ENCODE measurements around the gene FGF11. TPM values are rescaled to one million over a fixed set of nuclear protein-coding genes. Genes with fewer than 3 reads are reported as not detected.

FGF11 gene
- total and polyA plus RNA-seq, 2 of the 13 experiments (the other 11 are each of a cell fraction or from before 2014, with no cell fraction given), result 0.20 to 7.6 TPM

- TF ChIP-seq, protein P1, sequence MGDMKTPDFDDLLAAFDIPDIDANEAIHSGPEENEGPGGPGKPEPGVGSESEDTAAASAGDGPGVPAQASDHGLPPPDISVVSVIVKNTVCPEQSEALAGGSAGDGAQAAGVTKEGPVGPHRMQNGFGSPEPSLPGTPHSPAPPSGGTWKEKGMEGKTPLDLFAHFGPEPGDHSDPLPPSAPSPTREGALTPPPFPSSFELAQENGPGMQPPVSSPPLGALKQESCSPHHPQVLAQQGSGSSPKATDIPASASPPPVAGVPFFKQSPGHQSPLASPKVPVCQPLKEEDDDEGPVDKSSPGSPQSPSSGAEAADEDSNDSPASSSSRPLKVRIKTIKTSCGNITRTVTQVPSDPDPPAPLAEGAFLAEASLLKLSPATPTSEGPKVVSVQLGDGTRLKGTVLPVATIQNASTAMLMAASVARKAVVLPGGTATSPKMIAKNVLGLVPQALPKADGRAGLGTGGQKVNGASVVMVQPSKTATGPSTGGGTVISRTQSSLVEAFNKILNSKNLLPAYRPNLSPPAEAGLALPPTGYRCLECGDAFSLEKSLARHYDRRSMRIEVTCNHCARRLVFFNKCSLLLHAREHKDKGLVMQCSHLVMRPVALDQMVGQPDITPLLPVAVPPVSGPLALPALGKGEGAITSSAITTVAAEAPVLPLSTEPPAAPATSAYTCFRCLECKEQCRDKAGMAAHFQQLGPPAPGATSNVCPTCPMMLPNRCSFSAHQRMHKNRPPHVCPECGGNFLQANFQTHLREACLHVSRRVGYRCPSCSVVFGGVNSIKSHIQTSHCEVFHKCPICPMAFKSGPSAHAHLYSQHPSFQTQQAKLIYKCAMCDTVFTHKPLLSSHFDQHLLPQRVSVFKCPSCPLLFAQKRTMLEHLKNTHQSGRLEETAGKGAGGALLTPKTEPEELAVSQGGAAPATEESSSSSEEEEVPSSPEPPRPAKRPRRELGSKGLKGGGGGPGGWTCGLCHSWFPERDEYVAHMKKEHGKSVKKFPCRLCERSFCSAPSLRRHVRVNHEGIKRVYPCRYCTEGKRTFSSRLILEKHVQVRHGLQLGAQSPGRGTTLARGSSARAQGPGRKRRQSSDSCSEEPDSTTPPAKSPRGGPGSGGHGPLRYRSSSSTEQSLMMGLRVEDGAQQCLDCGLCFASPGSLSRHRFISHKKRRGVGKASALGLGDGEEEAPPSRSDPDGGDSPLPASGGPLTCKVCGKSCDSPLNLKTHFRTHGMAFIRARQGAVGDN (CRISPR knock-in tag; IDR thresholded peaks at IDR 0.05), result peak; percentile 64
- TF ChIP-seq MZF1 (CRISPR knock-in tag; IDR thresholded peaks at IDR 0.05; ENCODE audit: borderline replicate concordance) (no peak), PAXIP1 (CRISPR knock-in tag; conservative IDR thresholded peaks at IDR 0.05) (0 out of 2 replicates have a peak, but pooled peaks have one; percentile 28), ZNF768 (CRISPR knock-in tag; IDR thresholded peaks at IDR 0.05) (peak; percentile 88), MAX (IDR thresholded peaks at IDR 0.05) (peak; percentile 51), GMEB1 (CRISPR knock-in tag; IDR thresholded peaks at IDR 0.05; ENCODE audit: borderline replicate concordance) (no peak), ZNF558 (CRISPR knock-in tag; IDR thresholded peaks at IDR 0.05; ENCODE audit: borderline replicate concordance) (no peak), ATF1 (CRISPR knock-in tag; IDR thresholded peaks at IDR 0.05) (no peak), USF2 (IDR thresholded peaks at IDR 0.05; ENCODE audit: low read depth, low read length) (no peak), USF2 (CRISPR knock-in tag; IDR thresholded peaks at IDR 0.05; ENCODE audit: borderline replicate concordance) (peak; percentile 20; the same call in 1 of the 2 replicates), GLI4 (CRISPR knock-in tag; IDR thresholded peaks at IDR 0.05; ENCODE audit: borderline replicate concordance) (no peak), ZMYM3 (CRISPR knock-in tag; IDR thresholded peaks at IDR 0.05) (peak; percentile 66), FOXM1 (CRISPR knock-in tag; IDR thresholded peaks at IDR 0.05) (no peak)
- TF ChIP-seq, protein P2, sequence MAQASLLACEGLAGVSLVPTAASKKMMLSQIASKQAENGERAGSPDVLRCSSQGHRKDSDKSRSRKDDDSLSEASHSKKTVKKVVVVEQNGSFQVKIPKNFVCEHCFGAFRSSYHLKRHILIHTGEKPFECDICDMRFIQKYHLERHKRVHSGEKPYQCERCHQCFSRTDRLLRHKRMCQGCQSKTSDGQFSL (CRISPR knock-in tag; IDR thresholded peaks at IDR 0.05), result no peak
Observed at GRCh38 chr17:7475764-7476422, 36.6 kb downstream of the FGF11 start (continued).

Measured in HepG2 (cell line).